ENCODE data around the gene CLDN20.

DNA sequence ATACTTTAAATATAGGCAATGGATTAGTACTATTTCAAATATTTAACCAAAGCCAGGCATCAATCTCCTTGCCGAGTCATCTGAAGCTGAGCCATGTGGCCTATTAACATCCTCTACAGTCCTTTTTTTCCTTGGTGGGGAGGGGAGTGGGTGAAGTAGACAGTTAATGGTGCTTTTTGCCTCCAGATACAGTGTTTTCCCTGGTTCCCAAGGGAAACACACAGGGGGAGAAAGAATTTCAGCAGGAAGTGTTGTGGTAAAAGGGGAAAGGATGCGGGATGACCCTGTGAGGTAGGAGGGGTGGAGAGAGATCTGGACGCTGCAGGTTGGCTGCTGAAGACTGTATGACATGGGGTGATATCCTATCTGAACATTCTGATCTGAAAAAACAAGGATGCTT is 9.6 kb downstream of the CLDN20 start:
- TF ChIP-seq, protein P1, sequence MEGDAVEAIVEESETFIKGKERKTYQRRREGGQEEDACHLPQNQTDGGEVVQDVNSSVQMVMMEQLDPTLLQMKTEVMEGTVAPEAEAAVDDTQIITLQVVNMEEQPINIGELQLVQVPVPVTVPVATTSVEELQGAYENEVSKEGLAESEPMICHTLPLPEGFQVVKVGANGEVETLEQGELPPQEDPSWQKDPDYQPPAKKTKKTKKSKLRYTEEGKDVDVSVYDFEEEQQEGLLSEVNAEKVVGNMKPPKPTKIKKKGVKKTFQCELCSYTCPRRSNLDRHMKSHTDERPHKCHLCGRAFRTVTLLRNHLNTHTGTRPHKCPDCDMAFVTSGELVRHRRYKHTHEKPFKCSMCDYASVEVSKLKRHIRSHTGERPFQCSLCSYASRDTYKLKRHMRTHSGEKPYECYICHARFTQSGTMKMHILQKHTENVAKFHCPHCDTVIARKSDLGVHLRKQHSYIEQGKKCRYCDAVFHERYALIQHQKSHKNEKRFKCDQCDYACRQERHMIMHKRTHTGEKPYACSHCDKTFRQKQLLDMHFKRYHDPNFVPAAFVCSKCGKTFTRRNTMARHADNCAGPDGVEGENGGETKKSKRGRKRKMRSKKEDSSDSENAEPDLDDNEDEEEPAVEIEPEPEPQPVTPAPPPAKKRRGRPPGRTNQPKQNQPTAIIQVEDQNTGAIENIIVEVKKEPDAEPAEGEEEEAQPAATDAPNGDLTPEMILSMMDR (tag by site-specific recombination; IDR thresholded peaks at IDR 0.05), result no peak
- TF ChIP-seq ZBTB17 (tag by site-specific recombination; IDR thresholded peaks at IDR 0.05) (no peak), ZNF266 (tag by site-specific recombination; IDR thresholded peaks at IDR 0.05; ENCODE audit: low read depth) (no peak), ZNF23 (tag by site-specific recombination; IDR thresholded peaks at IDR 0.05; ENCODE audit: borderline replicate concordance) (no peak)
- TF ChIP-seq, protein P2, sequence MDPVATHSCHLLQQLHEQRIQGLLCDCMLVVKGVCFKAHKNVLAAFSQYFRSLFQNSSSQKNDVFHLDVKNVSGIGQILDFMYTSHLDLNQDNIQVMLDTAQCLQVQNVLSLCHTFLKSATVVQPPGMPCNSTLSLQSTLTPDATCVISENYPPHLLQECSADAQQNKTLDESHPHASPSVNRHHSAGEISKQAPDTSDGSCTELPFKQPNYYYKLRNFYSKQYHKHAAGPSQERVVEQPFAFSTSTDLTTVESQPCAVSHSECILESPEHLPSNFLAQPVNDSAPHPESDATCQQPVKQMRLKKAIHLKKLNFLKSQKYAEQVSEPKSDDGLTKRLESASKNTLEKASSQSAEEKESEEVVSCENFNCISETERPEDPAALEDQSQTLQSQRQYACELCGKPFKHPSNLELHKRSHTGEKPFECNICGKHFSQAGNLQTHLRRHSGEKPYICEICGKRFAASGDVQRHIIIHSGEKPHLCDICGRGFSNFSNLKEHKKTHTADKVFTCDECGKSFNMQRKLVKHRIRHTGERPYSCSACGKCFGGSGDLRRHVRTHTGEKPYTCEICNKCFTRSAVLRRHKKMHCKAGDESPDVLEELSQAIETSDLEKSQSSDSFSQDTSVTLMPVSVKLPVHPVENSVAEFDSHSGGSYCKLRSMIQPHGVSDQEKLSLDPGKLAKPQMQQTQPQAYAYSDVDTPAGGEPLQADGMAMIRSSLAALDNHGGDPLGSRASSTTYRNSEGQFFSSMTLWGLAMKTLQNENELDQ (tag by site-specific recombination; IDR thresholded peaks at IDR 0.05; ENCODE audit: low read depth), result no peak
- TF ChIP-seq, protein P3, sequence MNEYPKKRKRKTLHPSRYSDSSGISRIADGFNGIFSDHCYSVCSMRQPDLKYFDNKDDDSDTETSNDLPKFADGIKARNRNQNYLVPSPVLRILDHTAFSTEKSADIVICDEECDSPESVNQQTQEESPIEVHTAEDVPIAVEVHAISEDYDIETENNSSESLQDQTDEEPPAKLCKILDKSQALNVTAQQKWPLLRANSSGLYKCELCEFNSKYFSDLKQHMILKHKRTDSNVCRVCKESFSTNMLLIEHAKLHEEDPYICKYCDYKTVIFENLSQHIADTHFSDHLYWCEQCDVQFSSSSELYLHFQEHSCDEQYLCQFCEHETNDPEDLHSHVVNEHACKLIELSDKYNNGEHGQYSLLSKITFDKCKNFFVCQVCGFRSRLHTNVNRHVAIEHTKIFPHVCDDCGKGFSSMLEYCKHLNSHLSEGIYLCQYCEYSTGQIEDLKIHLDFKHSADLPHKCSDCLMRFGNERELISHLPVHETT (tag by site-specific recombination; IDR thresholded peaks at IDR 0.05), result no peak
